ENCODE results near the gene TAF15.

DNA sequence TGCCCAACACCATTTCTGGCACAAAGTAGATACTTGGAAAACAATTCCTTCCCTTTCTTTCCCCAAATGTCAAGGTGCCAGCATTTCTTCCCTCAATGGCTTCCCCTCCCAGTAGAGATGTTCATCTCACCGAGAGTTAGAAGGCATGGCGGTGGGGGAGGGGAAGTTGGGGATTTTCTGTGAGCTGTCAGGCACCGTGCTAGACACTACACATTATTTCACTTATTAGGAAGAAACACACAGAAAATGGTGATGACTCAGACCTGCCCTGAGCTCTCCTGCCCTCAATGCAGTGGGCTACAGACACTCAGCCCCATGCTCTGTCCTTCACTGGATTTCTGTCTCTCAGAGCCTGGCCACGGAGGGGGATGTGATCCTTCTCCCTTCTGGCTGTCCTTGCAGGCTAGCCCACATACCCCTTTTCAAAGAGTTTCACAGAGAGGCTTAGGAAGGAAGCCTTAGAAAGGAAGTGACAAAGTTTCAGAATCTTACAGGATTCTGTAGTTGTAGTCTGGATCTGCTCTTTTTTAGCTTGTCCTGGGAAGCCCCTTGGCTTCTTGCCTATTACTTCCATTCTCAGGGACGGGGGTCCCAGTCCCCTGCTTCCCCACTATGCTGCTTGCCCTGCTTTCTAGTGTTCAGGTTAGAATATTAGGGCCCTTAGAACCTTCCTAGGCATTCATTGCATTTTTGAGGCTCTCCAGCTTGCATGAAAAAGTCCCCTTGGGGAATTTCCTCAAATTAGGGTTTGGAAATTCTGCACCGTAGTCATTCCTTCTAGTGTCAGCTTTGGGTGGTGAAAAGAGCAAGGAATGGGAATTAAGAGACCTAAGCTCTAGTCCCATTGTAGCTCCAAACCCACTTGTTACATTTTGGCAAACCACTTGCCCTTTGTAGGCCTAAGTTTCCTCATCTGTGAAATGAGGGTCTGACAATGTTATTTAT, 83.1 kb downstream of the TAF15 start:
- no peak for TF ChIP-seq CTCF (IDR thresholded peaks at IDR 0.05; ENCODE audit: low read depth, low read length)
- no peak for TF ChIP-seq EZH2phosphoT487 (IDR thresholded peaks at IDR 0.05; ENCODE audit: low read depth)

Data from OCI-LY3 (cell line).